Measurements from ENCODE around the gene TLN1. TPM values are rescaled to one million over a fixed set of nuclear protein-coding genes. Genes with fewer than 3 reads are reported as not detected.

The TLN1 gene
- total and polyA plus RNA-seq, 2 experiments from 2014 or later = 21.5 to 120 TPM

DNA sequence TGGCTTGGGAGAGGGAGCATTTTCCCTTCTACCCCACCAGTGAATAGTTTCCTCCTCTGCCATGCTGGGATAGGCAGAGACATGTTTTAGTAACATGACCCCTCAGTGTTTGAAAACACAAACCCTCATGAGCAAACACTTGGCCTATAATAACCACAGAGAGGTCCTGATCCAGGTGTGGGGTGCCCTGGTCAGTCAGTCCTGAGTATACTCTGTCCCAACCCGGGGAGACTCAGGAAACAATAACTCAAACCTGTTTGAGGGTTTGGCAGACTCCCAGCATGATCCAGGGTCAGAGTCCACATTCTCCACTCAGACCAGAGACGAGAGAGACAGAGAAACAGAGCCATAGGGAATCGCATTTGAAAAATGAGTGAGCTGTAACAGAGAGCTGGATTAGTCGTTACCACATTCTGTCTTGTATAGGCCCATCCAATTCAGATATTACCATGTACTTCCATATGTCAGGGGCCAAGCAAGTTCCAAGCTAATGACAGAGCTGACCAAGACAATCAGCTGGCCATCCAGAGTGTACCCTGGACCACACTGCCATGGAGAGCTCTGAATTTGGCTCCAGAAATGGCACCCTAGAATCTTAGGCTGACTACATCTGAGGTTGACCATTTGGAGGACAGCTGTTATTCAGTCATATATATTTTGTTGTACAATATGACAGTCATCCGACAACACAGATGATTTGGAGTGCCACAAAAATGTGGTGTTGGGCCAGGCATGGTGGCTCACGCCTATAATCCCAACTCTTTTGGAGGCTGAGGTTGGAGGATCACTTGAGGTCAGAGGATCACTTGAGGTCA lies 62.5 kb downstream of the TLN1 start:
- Histone ChIP-seq H3K4me2 (no peak overlapping the region), H3F3A (replicated peaks; ENCODE audit: low read depth) (0 out of 2 replicates have a peak, but pooled peaks cover 3% of the 10 kb centered on the region), H3K79me2 (replicated peaks; ENCODE audit: insufficient read depth) (peaks cover under 1% of the 10 kb centered on the region; the same call in 1 of the 2 replicates), H3K9me2 (ENCODE audit: insufficient read depth) (peaks cover 12% of the 10 kb centered on the region), H3K36me3 (ENCODE audit: insufficient read depth) (no peaks in the 10 kb centered on the region), H3K27ac (ENCODE audit: low read depth) (no peak overlapping the region), H3K27me3 (ENCODE audit: insufficient read depth) (peaks cover 7% of the 10 kb centered on the region; the same call in 1 of the 2 replicates), H3K4me1 (ENCODE audit: insufficient read depth) (peaks cover 5% of the 10 kb centered on the region), H2AFZ (no peak overlapping the region), H4K20me1 (replicated peaks; ENCODE audit: insufficient read depth) (no peaks in the 10 kb centered on the region), H3K4me3 (no peak overlapping the region)
- DNase-seq (ENCODE audit: low spot score) = no peak
- no peak overlapping the region for H3K4me3 Mint-ChIP-seq
- no peak for ATAC-seq
- no peak overlapping the region for H3K27ac Mint-ChIP-seq
- H3K4me1 Mint-ChIP-seq = peaks cover 9% of the 10 kb centered on the region
- peaks cover 8% of the 10 kb centered on the region for H3K27me3 Mint-ChIP-seq (ENCODE audit: insufficient read depth, low read depth, poor library complexity)
- H3K36me3 Mint-ChIP-seq (ENCODE audit: low read depth) = no peaks in the 10 kb centered on the region
- TF ChIP-seq, protein P1, sequence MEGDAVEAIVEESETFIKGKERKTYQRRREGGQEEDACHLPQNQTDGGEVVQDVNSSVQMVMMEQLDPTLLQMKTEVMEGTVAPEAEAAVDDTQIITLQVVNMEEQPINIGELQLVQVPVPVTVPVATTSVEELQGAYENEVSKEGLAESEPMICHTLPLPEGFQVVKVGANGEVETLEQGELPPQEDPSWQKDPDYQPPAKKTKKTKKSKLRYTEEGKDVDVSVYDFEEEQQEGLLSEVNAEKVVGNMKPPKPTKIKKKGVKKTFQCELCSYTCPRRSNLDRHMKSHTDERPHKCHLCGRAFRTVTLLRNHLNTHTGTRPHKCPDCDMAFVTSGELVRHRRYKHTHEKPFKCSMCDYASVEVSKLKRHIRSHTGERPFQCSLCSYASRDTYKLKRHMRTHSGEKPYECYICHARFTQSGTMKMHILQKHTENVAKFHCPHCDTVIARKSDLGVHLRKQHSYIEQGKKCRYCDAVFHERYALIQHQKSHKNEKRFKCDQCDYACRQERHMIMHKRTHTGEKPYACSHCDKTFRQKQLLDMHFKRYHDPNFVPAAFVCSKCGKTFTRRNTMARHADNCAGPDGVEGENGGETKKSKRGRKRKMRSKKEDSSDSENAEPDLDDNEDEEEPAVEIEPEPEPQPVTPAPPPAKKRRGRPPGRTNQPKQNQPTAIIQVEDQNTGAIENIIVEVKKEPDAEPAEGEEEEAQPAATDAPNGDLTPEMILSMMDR (conservative IDR thresholded peaks at IDR 0.05; ENCODE audit: low read depth in 2 of 2) = no peak
- no peak for TF ChIP-seq STAT1 (IDR thresholded peaks at IDR 0.05; ENCODE audit: unreplicated experiment)
- TF ChIP-seq, protein P2, sequence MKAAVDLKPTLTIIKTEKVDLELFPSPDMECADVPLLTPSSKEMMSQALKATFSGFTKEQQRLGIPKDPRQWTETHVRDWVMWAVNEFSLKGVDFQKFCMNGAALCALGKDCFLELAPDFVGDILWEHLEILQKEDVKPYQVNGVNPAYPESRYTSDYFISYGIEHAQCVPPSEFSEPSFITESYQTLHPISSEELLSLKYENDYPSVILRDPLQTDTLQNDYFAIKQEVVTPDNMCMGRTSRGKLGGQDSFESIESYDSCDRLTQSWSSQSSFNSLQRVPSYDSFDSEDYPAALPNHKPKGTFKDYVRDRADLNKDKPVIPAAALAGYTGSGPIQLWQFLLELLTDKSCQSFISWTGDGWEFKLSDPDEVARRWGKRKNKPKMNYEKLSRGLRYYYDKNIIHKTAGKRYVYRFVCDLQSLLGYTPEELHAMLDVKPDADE (IDR thresholded peaks at IDR 0.05) = no peak
- TF ChIP-seq, protein P3, sequence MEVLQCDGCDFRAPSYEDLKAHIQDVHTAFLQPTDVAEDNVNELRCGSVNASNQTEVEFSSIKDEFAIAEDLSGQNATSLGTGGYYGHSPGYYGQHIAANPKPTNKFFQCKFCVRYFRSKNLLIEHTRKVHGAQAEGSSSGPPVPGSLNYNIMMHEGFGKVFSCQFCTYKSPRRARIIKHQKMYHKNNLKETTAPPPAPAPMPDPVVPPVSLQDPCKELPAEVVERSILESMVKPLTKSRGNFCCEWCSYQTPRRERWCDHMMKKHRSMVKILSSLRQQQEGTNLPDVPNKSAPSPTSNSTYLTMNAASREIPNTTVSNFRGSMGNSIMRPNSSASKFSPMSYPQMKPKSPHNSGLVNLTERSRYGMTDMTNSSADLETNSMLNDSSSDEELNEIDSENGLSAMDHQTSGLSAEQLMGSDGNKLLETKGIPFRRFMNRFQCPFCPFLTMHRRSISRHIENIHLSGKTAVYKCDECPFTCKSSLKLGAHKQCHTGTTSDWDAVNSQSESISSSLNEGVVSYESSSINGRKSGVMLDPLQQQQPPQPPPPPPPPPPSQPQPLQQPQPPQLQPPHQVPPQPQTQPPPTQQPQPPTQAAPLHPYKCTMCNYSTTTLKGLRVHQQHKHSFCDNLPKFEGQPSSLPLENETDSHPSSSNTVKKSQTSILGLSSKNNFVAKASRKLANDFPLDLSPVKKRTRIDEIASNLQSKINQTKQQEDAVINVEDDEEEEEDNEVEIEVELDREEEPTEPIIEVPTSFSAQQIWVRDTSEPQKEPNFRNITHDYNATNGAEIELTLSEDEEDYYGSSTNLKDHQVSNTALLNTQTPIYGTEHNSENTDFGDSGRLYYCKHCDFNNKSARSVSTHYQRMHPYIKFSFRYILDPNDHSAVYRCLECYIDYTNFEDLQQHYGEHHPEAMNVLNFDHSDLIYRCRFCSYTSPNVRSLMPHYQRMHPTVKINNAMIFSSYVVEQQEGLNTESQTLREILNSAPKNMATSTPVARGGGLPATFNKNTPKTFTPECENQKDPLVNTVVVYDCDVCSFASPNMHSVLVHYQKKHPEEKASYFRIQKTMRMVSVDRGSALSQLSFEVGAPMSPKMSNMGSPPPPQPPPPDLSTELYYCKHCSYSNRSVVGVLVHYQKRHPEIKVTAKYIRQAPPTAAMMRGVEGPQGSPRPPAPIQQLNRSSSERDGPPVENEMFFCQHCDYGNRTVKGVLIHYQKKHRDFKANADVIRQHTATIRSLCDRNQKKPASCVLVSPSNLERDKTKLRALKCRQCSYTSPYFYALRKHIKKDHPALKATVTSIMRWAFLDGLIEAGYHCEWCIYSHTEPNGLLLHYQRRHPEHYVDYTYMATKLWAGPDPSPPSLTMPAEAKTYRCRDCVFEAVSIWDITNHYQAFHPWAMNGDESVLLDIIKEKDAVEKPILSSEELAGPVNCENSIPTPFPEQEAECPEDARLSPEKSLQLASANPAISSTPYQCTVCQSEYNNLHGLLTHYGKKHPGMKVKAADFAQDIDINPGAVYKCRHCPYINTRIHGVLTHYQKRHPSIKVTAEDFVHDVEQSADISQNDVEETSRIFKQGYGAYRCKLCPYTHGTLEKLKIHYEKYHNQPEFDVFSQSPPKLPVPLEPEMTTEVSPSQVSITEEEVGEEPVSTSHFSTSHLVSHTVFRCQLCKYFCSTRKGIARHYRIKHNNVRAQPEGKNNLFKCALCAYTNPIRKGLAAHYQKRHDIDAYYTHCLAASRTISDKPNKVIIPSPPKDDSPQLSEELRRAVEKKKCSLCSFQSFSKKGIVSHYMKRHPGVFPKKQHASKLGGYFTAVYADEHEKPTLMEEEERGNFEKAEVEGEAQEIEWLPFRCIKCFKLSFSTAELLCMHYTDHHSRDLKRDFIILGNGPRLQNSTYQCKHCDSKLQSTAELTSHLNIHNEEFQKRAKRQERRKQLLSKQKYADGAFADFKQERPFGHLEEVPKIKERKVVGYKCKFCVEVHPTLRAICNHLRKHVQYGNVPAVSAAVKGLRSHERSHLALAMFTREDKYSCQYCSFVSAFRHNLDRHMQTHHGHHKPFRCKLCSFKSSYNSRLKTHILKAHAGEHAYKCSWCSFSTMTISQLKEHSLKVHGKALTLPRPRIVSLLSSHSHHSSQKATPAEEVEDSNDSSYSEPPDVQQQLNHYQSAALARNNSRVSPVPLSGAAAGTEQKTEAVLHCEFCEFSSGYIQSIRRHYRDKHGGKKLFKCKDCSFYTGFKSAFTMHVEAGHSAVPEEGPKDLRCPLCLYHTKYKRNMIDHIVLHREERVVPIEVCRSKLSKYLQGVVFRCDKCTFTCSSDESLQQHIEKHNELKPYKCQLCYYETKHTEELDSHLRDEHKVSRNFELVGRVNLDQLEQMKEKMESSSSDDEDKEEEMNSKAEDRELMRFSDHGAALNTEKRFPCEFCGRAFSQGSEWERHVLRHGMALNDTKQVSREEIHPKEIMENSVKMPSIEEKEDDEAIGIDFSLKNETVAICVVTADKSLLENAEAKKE (CRISPR knock-in tag; IDR thresholded peaks at IDR 0.05) = no peak
- no peak for TF ChIP-seq ZNF331 (CRISPR knock-in tag; IDR thresholded peaks at IDR 0.05; ENCODE audit: low read depth)
- TF ChIP-seq EZH2 (IDR thresholded peaks at IDR 0.05; ENCODE audit: low read depth, unreplicated experiment) = no peak
- TF ChIP-seq CREB1 (CRISPR knock-in tag; IDR thresholded peaks at IDR 0.05; ENCODE audit: low read depth) = no peak
- TF ChIP-seq EZH2phosphoT487 (IDR thresholded peaks at IDR 0.05; ENCODE audit: unreplicated experiment) = no peak
- no peak for TF ChIP-seq POLR2AphosphoS5 (IDR thresholded peaks at IDR 0.05; ENCODE audit: low read depth)
- TF ChIP-seq NANOG (IDR thresholded peaks at IDR 0.05; ENCODE audit: borderline replicate concordance) = no peak
- no peaks in the 10 kb centered on the region for H3K9me3 Mint-ChIP-seq
